ENCODE results near the gene TMEM59L. TPM values are rescaled to one million over a fixed set of nuclear protein-coding genes. Genes with fewer than 3 reads are reported as not detected.
"Not testable (repeated sequence)": the region's sequence is repeated elsewhere in the genome, so short reads cannot be mapped to it uniquely, and the experiment has no call there.

The TMEM59L gene
- total RNA-seq, 1 donor from 2014 or later = 34.5 TPM

DNA sequence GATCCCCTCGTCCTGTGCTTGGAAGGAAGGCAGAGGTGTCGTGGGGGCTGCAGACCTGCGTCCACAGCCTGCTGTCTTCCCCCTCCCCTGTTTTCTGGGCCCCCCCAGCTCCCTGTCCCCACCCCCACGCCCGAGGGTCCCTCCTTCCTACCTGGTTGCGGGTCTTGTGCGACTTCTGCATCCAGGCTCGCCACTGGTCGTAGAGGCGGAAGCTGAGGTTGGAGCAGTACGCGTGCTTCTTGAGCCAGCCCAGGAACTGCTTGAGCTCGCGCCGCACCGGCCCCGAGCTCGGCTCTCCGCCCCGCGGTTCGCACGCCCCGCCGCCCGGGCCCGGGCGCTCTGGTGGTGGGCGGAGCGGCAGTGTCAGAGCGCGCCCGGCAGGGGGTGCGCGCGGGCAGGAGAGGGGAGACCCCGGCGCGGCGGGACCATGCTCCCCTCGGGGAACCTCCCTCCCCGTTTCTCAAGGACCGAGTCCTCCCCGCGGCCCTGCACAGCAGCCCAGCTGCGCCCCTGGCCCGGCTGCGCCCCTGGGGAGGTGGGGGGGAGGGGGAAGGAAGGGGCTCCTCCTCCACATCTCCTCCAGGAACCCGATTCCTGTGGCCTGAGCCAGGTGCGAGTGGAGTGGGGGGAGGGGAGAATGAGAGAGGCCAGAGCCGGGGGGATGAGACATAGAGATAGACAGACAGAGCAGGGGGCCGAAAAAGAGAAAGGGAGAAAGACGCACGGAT, 18.4 kb upstream of the TMEM59L start:
- DNase-seq = no peak

DNA sequence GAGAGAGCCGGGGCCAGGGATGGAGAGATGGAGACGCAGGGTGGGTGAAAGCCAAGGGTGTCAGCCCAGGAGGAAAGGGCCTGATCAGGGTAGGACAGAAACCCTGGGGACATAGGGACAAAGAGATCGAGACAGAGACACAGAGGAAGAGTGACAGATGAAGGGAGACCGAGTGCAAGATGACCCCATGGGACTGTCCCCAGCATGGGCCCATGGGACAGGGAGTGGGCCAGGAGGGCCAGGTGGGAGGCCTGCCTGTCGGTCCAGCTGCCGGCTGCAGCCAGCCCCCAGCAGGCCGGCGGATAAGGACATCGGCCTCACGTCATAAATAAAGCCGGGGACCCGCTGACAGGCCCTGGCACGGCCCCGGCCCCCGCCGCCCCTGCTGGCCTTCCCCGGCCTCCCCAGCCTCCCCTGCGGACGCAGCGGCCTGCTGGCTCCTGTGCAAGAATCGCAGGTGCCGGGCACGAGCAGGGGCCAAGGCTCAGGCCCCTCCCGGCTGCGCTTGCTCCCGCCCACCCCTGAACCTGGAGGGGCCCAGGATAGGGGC, 17.8 kb upstream of the TMEM59L start:
- no peak for DNase-seq

DNA sequence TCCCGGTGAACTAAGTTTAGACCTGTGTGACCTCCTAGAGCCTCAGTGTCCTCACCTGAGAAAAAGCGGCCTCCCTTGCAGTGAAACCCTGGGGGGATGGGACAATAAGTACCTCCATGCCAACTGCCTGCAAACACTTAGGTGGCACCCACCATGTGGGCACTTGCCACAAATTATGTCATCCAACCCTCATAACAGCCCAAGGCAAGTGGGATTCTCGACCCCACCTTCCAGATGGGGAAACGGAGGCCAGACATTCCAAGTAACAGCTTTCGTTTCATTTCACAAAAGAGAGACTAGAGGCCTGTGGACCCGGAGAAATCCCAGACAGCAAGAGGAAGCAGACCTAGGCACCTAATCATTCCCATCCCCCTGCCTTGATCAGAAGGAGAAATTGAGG, 17.2 kb upstream of the TMEM59L start:
- no peak for DNase-seq

GRCh38 chr19:18596752-18597157, 15.9 kb upstream of the TMEM59L start:
- DNase-seq = no peak

DNA sequence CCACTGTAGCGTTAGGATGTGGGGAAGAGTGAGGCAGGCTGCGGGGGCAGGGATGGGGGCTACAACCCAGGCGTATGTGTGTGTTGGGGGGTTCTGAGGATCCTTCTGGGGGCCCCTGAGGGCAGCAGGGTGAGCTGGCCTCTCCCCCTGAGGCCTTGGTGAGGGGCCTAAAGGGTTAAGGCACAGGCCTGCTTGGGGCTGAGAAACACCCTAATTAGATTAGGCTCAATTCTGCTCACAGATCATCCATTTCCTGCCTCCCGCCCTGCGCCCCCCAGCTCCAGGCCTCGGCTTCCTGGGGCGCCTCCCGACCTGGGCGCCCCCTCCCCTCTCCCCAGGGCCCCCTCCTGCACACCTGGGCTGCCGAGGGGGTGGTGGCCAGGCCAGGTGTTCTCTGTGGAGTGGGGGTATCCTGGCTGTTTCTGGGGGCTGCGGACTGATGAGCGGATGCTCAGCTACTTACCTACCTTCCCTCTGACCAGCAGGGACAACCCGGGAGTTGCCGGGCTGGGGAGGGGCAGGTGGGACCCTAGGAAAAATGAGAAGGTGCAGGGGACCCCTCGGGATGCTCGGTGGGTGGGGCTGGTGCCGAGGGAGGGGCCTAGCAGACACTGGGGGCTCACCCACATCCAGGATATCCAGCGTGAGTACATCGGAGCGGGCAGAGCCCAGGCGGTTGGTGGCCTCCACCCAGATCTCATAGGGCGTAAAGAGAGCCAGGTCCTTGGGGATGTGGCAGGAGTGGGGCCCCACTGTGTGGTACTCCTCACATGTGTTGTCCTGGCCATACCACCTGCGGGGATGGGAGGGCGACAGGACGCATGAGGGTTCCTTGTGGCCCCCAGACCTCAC, 14.6 kb upstream of the TMEM59L start:
- no peak for DNase-seq

DNA sequence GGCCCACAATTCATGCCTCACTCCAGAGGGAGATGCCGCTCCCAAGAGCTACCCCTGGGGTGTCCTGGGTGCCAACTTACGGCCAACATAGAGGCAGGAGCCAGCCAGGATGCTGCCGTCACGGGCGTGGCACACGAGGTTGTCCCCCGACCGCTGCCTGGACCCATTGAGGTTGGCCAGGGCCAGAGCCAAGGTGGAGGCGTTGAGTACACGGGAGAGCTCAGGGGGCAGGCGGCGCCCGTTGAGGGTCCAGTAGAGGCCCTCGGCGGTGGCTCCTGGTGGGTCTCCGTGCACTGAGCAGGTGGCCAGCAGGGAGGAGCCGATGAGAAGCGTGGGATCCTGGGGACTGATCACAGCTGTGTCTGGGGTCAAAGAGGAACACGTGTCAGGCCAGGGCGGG, 13.2 kb upstream of the TMEM59L start:
- DNase-seq = no peak

DNA sequence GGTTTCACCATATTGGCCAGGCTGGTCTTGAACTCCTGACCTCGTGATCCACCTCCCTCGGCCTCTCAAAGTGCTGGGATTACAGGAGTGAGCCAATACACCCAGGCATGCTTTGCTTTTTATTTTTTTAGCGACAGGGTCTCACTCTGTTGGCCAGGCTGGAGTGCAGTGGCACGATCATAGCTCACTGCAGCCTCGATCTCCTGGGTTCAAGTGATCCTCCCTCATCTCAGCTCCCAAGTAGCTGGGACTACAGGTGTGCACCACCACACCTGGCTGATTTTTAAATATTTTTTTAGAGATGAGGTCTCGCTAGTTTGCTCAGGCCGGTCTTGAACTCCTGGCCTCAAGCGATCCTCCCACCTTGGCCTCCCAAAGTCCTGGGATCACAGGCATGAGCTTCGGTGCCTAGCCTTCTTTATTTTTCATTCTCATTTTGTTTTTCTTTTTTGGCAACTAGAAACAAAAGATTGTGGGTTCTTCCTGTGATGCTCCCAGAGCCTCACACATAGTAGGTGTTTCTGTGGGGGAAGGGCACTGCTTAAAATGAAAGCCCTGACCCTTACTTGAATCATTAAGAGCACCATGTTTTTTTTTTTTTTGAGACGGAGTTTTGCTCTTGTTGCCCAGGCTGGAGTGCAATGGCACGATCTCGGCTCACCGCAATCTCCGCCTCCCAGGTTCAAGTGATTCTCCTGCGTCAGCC, 11.8 kb upstream of the TMEM59L start:
- DNase-seq = not testable (repeated sequence)

GRCh38 chr19:18601875-18602274, 10.8 kb upstream of the TMEM59L start:
- no peak for DNase-seq

GRCh38 chr19:18603255-18603957, 9.3 kb upstream of the TMEM59L start:
- DNase-seq = no peak

GRCh38 chr19:18603958-18604819, 8.5 kb upstream of the TMEM59L start:
- DNase-seq = no peak

DNA sequence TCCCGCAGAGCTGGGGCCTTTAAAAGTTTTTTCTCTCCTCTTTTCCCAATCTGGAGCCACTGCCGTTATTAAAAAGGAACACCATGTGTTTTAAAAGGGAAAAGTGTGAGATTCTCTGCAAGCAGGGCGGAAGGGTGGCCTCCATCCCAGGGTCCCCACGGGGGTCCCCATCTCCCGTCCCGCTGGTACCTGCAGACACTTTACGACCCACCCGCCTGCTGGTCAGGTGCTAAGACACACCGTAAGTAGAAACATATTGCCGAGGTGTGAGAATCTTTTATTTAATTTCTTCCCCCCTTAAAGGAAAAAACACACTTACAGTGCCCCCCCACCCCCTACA, 7.9 kb upstream of the TMEM59L start:
- no peak for DNase-seq

DNA sequence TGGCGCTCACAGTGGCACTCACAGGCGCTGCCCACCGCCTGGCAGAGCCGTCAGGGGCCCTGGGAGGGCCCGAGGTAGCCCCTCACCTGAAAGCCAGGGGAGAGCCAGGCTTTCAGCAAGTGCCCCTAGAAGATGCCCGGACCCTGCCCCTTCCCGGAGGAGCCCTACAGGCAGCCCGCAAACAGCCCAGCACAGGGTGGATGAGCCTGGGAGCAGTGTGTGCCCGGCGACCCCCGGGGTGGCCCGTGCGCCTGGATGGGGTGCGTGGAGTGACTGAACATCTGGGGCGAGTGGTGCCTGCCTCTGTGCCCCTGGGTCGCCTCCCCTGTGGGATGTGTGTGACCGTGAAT, 7.5 kb upstream of the TMEM59L start:
- no peak for DNase-seq

- no peak for DNase-seq
These were observed 7.0 kb upstream of the TMEM59L start for GRCh38 chr19:18605546-18606280.

DNA sequence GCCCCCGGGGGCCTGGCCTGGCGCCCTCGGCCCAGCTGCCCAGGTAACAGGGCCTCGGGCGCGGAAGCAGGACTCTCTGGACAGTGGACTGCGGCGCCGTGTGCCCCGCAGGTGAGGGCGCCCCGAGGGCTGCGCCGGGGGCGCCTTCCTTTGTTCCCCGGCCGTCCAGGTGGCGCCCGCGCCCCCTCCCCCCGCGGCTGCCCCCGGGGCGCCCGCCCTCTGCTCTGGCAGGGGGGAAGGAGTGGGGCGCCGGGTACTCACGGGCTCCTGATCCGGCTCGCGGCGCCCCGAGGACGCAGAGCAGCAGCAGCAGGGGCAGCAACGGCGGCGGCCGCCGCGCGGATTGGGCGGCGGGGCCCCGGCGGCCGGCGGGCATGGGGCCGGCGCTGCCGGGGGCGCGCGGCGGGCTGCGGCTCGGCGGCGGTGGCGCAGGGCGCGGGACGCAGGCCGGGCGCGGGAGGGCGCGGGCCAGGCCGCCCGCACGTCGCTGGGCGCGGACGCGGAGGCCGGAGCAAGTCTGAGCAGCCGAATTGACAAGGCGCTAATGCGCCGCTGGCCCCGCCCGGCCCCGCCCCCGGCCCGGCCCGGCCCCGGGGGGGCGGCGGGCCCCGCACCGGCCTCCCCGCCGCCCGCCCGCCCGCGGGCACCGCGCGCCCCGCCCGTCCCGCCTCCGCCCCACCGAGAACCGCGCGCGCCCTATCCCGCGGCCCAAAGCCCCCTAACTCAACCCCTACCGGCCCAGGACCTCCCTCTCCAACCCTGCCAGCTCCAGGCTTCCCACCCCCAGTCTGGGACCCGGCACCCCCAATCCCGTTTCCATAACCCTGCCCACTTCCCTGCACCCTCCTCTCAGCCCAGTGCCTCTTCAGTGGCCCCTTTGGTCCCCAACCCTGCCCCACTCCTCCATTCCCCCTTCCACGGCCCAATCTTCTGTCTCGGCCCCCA, 6.1 kb upstream of the TMEM59L start, which contains the start of gene CRLF1:
Gene CRLF1 (minus strand): TSS at position 519 of the 945 bp plus-strand sequence. CDS start 143 bp downstream, at position 376.
- no peak for DNase-seq

DNA sequence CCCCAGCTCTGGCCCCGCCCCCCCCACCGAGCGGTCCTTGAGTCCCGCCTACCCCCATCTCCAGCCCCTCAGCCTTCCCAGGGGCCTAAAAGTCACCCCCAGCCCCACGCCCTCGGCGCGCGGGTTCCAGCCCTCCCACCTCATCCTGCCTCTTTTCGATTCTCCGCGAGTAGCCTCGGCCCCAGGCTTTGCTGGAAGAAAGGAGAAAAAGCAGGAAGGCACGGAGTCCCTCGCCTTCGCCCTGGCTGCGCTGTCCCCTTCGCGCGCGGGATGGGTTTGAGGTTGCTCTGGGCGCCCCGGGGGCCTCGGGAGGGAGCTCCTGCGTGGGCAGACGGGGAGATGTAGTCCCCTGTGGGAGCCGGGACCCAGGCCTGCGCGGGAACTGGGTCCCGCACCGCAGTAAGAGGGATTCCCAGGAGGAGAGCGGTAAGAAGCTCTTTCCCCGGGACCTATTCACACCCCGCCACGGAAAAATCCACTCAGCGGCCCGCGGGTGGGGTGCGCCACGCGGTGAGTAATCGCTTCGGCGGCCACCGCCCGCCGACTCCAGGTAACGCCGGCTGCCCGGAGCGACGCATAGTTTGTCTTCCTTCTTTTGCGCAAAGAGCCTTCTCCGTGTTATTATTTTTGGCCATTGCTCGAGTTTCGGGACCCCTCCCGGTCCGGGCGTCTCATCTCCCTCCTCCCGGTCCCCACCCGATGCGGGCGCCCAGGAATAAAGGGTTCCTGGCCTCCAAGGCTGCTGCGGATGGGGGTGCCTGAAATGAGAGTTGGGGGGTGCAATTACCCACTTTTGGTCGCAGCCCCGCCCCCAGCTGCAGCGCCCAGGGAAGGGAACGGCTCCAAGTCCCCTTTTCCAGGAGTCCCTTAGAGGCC, 5.2 kb upstream of the TMEM59L start:
- DNase-seq = no peak

DNA sequence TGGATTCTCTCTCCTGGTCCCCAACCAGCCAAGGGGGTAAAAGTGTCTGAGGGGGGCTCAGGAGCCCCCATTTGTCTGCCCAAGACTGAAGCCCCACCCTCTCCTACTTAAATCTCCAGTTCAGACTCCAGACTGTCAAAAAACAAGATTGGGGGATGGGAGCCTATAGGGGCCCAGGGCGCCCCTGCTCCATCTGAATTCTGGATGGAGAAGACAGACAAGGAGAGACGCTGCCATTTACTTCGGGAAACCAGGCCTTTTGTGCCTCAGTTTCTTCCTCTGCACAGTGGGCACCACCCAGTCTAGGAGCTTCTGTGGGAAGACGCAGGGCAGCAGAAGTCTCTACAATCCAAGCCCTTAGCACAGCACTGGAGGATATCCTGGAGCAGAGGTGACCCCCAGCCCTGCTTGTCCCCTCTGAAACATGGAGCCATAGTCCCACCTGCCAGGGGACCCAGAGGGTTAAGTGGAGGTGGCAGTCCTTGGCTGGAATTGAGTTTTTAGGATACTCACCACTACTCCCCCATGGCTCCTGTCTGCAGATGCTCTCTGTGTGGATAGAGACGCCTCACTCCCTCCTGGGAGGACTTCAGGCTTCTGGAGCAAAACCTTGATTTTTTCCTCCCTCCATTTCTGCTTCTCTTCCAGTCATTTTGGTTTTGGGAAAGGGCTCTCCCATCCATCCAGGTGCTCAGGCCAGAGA, 4.4 kb upstream of the TMEM59L start:
- no peak for DNase-seq
